ENCODE measurements around the gene PLCXD3. TPM values are rescaled to one million over a fixed set of nuclear protein-coding genes. Genes with fewer than 3 reads are reported as not detected.
A peak's percentile ranks its signal among the peaks of the same experiment; 100 is the strongest.

Gene PLCXD3
- total and polyA plus RNA-seq, 2 of the 8 experiments (the other 6 are each of a cell fraction or from before 2014, with no cell fraction given), result 0.03 to 0.07 TPM

DNA sequence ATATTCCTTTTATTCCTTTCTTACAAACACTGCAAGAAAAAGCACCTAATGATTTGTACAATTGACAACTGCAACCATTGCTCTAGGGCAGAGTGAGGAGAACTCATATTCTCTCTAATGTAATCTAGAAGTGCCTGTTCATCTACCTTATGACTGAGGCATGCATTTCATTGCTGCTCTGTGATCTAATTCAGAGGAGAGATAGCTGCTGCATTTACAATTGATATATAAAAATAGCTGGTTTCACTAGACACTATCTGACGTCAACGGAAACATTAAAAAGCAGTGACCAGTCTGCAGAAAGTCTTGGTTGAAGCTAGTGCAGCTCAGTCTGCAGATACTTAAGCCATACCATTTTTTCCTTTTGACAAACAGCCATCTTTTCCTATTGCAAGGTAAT lies 224.2 kb downstream of the PLCXD3 start:
- H3K79me1 ChIP-seq (ENCODE audit: low read depth, low read length), result no peaks in the 10 kb centered on the region
- no peak overlapping the region for H3K4me2 ChIP-seq (ENCODE audit: insufficient read depth in 1 of 2, low read depth in 2 of 2, low read length in 2 of 2)
- H3K9me3 ChIP-seq (ENCODE audit: insufficient read depth in 2 of 2, low read depth in 1 of 2, low read length in 1 of 2), result peaks cover 12 to 13% of the 10 kb centered on the region in 2 experiments; a peak in 3 of 4 replicates
- 84% methylated on average over 2 of the region's 2 CpGs; no CpG with 5 or more reads in 1 of the 2 experiments for whole genome bisulfite sequencing, 2 experiments (ENCODE audit: extremely low coverage in 1 of 2, insufficient coverage in 1 of 2, insufficient read length in 1 of 2, insufficient replicate concordance in 2 of 2, low coverage in 1 of 2, low lambda C conversion rate in 2 of 2, missing lambda C conversion rate in 1 of 2)
- H4K8ac ChIP-seq (ENCODE audit: extremely low read depth, insufficient read depth, low read length), result no peak overlapping the region
- H2BK5ac ChIP-seq (ENCODE audit: low read depth, low read length), result no peak overlapping the region
- H4K20me1 ChIP-seq (replicated peaks in 1 of 2; ENCODE audit: control insufficient read depth in 1 of 2, insufficient read depth in 2 of 2, low read length in 2 of 2), result no peaks in the 10 kb centered on the region
- no peak overlapping the region for H3K9ac ChIP-seq (replicated peaks in 1 of 4; ENCODE audit: extremely low read depth in 1 of 4, low read depth in 3 of 4, low read length in 3 of 4)
- no peak overlapping the region for H2BK20ac ChIP-seq (ENCODE audit: low read length)
- no peak overlapping the region for H2AK5ac ChIP-seq (ENCODE audit: low read depth, low read length)
- no peak for DNase-seq (ENCODE audit: low read depth in 1 of 2, low spot score in 2 of 2)
- H3K27ac ChIP-seq (ENCODE audit: low read depth, low read length), result no peak overlapping the region
- FAIRE-seq, result no peak
- ChIA-PET POLR2A (ENCODE audit: partially characterized antibody) (no interaction called here), CTCF (ENCODE audit: partially characterized antibody) (interaction anchor here (0.8 to 0.9 kb wide), 2 partner anchors 71 to 238 kb away, joined by 3 to 6 read pairs; no protein-coding TSS in a partner anchor)
- H3K4me3 ChIP-seq (ENCODE audit: extremely low read depth in 1 of 4, insufficient read depth in 2 of 4, low read depth in 3 of 4, low read length in 4 of 4), result no peak overlapping the region
- H3K27me3 ChIP-seq (replicated peaks in 1 of 4; ENCODE audit: control insufficient read depth in 3 of 4, extremely low read depth in 1 of 4, insufficient read depth in 3 of 4, low read length in 3 of 4), result no peaks in the 10 kb centered on the region
- H3K23me2 ChIP-seq (ENCODE audit: low read depth, low read length), result no peaks in the 10 kb centered on the region; the same call in 1 of the 2 replicates
- H3K4ac ChIP-seq (replicated peaks; ENCODE audit: insufficient read length, low read depth, low read length), result no peak overlapping the region
- no peak overlapping the region for H3K18ac ChIP-seq (ENCODE audit: extremely low read depth, low read length)
- H2BK15ac ChIP-seq (ENCODE audit: low read length), result no peak overlapping the region
- H2AFZ ChIP-seq (ENCODE audit: low read length), result 0 out of 2 replicates have a peak overlapping the region, but pooled peaks have one; percentile 36
- no peak overlapping the region for H4K91ac ChIP-seq (replicated peaks; ENCODE audit: insufficient read length, low read length)
- no peak for TF ChIP-seq SP4 (IDR thresholded peaks at IDR 0.05; ENCODE audit: low read length)
- no peak for TF ChIP-seq SP2 (IDR thresholded peaks at IDR 0.05; ENCODE audit: low read length)
- TF ChIP-seq EP300 (IDR thresholded peaks at IDR 0.05; ENCODE audit: borderline replicate concordance in 1 of 2, low read depth in 2 of 2, low read length in 2 of 2), result no peak
- no peak for TF ChIP-seq RFX5 (IDR thresholded peaks at IDR 0.05; ENCODE audit: borderline replicate concordance, low read depth, low read length)
- no peak for TF ChIP-seq SIRT6 (IDR thresholded peaks at IDR 0.05; ENCODE audit: low read length)
- no peak for TF ChIP-seq RXRA (IDR thresholded peaks at IDR 0.05; ENCODE audit: insufficient read depth, low read depth, low read length)
- TF ChIP-seq, protein P1, sequence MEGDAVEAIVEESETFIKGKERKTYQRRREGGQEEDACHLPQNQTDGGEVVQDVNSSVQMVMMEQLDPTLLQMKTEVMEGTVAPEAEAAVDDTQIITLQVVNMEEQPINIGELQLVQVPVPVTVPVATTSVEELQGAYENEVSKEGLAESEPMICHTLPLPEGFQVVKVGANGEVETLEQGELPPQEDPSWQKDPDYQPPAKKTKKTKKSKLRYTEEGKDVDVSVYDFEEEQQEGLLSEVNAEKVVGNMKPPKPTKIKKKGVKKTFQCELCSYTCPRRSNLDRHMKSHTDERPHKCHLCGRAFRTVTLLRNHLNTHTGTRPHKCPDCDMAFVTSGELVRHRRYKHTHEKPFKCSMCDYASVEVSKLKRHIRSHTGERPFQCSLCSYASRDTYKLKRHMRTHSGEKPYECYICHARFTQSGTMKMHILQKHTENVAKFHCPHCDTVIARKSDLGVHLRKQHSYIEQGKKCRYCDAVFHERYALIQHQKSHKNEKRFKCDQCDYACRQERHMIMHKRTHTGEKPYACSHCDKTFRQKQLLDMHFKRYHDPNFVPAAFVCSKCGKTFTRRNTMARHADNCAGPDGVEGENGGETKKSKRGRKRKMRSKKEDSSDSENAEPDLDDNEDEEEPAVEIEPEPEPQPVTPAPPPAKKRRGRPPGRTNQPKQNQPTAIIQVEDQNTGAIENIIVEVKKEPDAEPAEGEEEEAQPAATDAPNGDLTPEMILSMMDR (IDR thresholded peaks at IDR 0.05; ENCODE audit: control extremely low read depth in 1 of 3, insufficient read depth in 1 of 3, low read depth in 1 of 3, low read length in 3 of 3), result no peak
- no peak for TF ChIP-seq TBP (IDR thresholded peaks at IDR 0.05; ENCODE audit: low read depth, low read length)
- TF ChIP-seq YY1 (IDR thresholded peaks at IDR 0.05; ENCODE audit: low read depth, low read length), result no peak
- no peak for TF ChIP-seq BCL11A (IDR thresholded peaks at IDR 0.05; ENCODE audit: low read depth in 2 of 2, low read length in 2 of 2)
- no peaks in the 10 kb centered on the region for H3K79me2 ChIP-seq (ENCODE audit: control insufficient read depth in 1 of 2, insufficient read depth in 2 of 2, low read length in 2 of 2)
- no peak overlapping the region for H3K14ac ChIP-seq (ENCODE audit: insufficient read length)
- H2BK12ac ChIP-seq (ENCODE audit: low read depth, low read length), result no peak overlapping the region
- peaks cover 0 to 7% (median 2%) of the 10 kb centered on the region in 4 experiments; a peak in 5 of 7 replicates for H3K4me1 ChIP-seq (replicated peaks in 1 of 4; ENCODE audit: control insufficient read depth in 3 of 4, insufficient read depth in 4 of 4, low read length in 3 of 4)
- no peak overlapping the region for H2BK120ac ChIP-seq (replicated peaks; ENCODE audit: low read depth, low read length)
- H3K36me3 ChIP-seq (ENCODE audit: control insufficient read depth in 2 of 4, insufficient read depth in 4 of 4, low read length in 3 of 4), result no peaks in the 10 kb centered on the region
- no peak overlapping the region for H3K56ac ChIP-seq (replicated peaks; ENCODE audit: insufficient read length, low read depth, low read length)
- no peak overlapping the region for H4K5ac ChIP-seq (ENCODE audit: insufficient read length, low read depth, low read length)
- H3K23ac ChIP-seq (ENCODE audit: insufficient read length), result no peak overlapping the region
